Epithelial cell of esophagus (primary cell): ENCODE measurements around the gene UFSP1.

ENCODE experiments used
- DNase-seq: peaks from one replicate; pipeline ENCODE4 v3.0.0; 2010; ENCODE audit warnings: low read depth
- H3K4me3 ChIP-seq: 2 replicates; pipeline ENCODE4 v1.5.1; 2011; ENCODE audit warnings: mild to moderate bottlenecking, low read length, control low read depth
- TF ChIP-seq, protein P1 (sequence below): IDR thresholded peaks from 2 replicates; pipeline ENCODE4 v1.5.1; 2011; ENCODE audit warnings: low read depth, mild to moderate bottlenecking, low read length, control low read depth, inconsistent platforms; ENCODE audit not compliant: insufficient read depth; ENCODE audit errors: missing control alignments

Gene UFSP1

DNA sequence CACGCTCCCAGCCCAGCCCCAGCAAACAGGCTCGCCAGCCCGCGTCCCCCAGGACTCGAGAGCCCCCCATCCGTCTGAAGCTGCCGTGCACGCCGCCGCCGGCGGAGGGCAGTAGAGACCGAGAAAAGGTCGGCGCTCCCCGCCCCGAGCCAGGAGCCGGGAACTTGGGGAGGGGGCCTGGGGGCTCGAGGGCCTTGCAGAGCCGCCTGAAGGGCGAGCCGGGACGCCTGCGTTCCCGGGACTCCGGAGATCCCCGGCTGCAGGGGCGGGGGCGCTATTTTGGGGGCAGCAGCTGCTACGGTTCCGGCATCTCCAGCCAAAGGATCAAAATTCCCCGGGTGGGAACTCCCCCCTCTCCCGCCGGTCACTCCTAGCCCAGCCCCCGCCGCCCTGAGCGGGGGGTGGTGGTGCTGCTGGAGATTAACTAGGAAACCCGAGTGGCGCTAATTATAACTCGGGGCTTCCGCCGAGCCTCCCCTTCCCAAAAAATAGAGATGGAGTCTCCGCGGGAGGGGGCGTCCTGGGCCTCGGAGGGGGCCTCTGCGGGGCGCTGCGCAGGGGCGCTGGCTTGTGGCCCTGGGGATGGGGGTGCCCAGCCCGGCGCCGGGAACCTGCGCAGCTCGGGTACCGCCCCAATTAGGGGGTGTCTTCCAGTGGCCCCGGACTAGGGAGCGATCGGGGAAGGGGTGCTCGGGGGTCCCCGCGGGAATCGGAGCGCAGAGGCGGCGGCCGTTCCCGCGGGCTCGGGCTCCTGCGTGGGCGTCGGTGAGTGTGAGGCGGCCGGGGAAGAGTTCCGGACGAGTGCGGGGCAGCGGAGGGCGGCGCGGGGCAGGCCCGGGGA is 5.6 kb upstream of the UFSP1 start:
- DNase-seq = no peak
- H3K4me3 ChIP-seq = peak overlapping the region; percentile 28
- TF ChIP-seq, protein P1, sequence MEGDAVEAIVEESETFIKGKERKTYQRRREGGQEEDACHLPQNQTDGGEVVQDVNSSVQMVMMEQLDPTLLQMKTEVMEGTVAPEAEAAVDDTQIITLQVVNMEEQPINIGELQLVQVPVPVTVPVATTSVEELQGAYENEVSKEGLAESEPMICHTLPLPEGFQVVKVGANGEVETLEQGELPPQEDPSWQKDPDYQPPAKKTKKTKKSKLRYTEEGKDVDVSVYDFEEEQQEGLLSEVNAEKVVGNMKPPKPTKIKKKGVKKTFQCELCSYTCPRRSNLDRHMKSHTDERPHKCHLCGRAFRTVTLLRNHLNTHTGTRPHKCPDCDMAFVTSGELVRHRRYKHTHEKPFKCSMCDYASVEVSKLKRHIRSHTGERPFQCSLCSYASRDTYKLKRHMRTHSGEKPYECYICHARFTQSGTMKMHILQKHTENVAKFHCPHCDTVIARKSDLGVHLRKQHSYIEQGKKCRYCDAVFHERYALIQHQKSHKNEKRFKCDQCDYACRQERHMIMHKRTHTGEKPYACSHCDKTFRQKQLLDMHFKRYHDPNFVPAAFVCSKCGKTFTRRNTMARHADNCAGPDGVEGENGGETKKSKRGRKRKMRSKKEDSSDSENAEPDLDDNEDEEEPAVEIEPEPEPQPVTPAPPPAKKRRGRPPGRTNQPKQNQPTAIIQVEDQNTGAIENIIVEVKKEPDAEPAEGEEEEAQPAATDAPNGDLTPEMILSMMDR = peak; percentile 65

DNA sequence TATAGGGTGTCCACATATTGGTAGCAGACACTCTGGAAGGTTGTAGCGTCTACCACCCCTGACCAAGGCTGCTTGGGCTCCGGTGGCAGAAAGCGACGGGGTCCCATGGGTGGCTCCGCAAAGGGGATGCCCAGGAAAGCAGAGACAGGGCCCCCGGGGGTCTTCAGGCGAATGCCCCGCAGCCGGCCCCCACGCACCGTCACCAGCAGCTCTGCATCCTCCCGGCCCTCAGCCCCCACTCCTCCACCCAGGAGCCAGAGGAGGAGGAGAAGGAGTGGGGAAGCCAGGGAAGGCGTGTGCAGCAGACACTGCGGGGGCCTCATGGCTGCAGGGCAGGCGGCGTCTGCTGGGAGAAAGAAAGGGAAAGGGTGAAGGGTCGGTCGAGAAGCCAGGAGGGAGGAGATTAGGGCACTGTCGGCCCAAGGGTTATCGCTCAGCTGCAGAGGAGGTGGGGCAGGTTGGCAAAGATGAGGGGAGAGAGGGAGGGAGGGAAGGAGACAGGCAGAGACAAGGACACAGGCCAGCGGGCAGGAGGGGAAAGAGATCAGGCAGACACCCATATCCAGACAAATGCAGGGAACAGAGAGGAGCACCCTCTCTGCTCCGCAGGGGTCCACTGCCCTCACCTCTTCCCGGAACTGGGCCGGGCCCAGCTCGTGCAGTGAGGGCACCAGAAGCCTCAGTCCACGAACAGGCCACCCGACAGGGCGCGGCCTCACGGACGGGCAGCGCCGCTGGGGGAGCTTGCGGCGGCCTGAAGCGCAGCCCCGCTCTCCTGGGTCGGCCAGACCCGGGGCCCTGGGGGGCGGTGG is 4.6 kb upstream of the UFSP1 start:
- no peak overlapping the region for H3K4me3 ChIP-seq
- TF ChIP-seq, protein P1 = no peak
- no peak for DNase-seq

DNA sequence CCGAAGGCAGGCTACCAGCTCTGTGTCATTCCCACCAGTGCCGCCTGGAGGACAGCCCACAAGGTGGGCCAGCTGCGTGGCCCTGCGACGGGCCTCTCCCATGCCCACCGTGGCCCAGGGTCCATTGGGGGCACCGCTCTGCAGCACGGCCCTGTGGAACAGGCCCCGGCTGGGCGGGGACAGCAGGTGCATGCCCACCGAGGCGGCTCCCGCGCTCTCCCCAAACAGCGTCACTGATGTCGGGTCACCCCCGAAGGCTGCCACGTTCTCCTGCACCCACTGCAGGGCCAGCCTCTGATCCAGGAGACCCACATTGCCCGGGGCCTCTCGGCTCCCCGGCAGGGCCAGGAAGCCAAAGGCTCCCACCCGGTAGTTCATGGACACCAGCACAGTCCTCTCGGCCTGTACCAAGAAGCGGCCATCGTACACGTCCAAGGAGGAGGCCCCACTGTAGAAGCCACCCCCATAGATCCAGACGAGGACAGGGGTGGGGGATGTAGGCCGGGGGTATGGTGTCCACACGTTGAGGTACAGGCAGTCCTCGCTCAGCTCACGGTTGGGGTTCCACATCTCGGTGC is 3.9 kb upstream of the UFSP1 start:
- no peak overlapping the region for H3K4me3 ChIP-seq
- no peak for DNase-seq
- TF ChIP-seq, protein P1 = no peak

DNA sequence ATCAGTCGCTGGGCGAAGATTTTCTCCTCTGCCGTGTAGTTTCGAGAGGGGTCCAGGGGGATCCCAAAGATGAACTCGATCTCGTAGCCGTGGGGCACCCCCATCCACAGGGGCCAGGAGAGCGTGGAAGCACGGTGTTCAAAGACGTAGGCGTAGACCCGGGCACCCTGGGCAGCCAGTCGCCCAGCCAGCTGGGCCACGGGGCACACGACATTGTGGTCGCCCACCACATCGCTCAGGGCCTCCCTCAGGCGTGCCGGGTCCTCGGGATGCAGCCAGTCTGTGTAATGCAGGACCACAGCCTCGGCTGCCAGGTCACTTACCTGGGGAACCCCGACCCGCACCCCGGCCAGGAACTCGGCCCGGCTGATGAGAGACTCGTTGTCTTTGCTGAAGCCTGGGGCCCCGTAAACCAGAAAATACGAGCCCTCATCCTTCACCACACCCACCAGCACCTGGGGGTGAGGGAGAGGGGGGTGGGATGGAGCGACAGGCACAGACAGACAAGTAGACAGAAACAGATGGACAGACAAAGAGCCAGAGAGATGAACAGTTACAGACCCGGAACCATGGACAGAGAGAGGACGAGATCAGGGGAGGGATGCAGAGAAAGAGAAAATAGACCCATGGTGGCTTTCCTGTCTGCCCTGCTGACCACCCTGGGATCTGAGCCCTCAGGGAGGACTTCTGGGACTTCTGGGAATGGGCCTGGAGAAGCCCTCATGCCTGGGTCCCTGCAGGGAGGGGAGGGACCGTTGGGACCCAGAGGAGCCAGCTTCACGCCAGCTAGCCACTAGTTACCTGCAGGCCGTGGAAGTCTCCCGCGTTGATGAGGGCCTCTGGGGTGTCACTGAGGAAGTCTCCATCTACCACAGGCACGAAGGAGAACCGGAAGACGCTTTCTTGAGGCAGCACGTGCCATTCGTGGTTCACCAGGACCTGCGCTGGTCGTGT is 3.1 kb upstream of the UFSP1 start:
- H3K4me3 ChIP-seq = no peak overlapping the region
- no peak for DNase-seq
- TF ChIP-seq, protein P1 = no peak

DNA sequence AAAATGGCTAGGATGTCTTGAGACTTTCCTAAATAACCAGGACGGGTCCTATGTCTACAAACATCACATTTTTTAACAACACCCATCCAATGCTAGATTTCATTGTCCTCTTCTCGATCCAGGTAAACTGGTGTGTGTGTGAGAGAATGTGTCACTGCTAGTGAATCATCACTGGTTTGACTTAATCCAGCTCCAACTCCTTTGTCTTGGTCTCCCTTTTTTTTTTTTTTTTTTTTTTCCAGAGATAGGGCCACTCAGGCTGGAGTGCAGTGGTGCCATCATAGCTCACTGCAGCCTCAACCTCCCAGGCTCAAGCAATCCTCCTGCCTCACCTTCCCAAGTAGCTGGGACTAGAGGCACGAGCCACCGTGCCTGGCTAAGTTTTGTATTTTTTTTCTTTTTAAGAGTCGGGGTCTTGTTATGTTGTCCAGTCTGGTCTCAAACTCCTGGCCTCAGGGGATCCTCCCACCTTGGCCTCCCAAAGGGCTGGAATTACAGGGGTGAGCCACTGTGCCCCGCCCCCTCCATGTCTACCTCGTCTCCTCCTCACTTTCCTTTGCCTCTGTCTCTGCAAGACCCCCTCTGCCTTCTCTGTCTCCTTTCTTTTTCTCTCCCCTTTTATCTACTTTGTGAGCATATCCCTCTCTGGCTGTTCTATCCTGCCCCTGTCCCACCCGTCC is 2.2 kb upstream of the UFSP1 start:
- DNase-seq = peak; percentile 89
- H3K4me3 ChIP-seq = peak overlapping the region; percentile 57
- TF ChIP-seq, protein P1 = no peak
